ENCODE results near the gene OCRL. TPM values are rescaled to one million over a fixed set of nuclear protein-coding genes. Genes with fewer than 3 reads are reported as not detected.

The OCRL gene
- total RNA-seq, 2 donors from 2014 or later = 0.77 to 1.1 TPM

- H3K27me3 Mint-ChIP-seq = no peaks in the 10 kb centered on the region
- no peaks in the 10 kb centered on the region for H3K9me3 Mint-ChIP-seq
- H3K27ac Mint-ChIP-seq = no peak overlapping the region
- no peak for ATAC-seq (replicated peaks)
- H3K4me3 Mint-ChIP-seq = no peak overlapping the region
- H3K4me1 Mint-ChIP-seq = no peaks in the 10 kb centered on the region
- H3K36me3 Mint-ChIP-seq (ENCODE audit: low read depth) = no peaks in the 10 kb centered on the region
These were observed 45.6 kb downstream of the OCRL start for GRCh38 chrX:129585691-129586090.

- Mint-ChIP-seq H3K9me3 (no peaks in the 10 kb centered on the region), H3K4me3 (no peak overlapping the region), H3K4me1 (no peaks in the 10 kb centered on the region), H3K27me3 (no peaks in the 10 kb centered on the region), H3K36me3 (ENCODE audit: low read depth) (no peaks in the 10 kb centered on the region), H3K27ac (no peak overlapping the region)
- no peak for ATAC-seq (replicated peaks)
These were observed 46.4 kb downstream of the OCRL start for GRCh38 chrX:129586446-129586845.

- ATAC-seq (replicated peaks) = no peak
- Mint-ChIP-seq H3K9me3 (no peaks in the 10 kb centered on the region), H3K4me1 (no peaks in the 10 kb centered on the region), H3K27ac (no peak overlapping the region), H3K4me3 (no peak overlapping the region), H3K36me3 (ENCODE audit: low read depth) (no peaks in the 10 kb centered on the region), H3K27me3 (no peaks in the 10 kb centered on the region)
These were observed 50.5 kb downstream of the OCRL start for GRCh38 chrX:129590596-129590995.

- Mint-ChIP-seq H3K27ac (no peak overlapping the region), H3K4me1 (no peaks in the 10 kb centered on the region), H3K36me3 (ENCODE audit: low read depth) (no peaks in the 10 kb centered on the region), H3K9me3 (no peaks in the 10 kb centered on the region), H3K4me3 (no peak overlapping the region), H3K27me3 (no peaks in the 10 kb centered on the region)
- ATAC-seq (replicated peaks) = no peak
These were observed 53.1 kb downstream of the OCRL start for GRCh38 chrX:129593137-129593536.

GRCh38 chrX:129594781-129595180, 54.7 kb downstream of the OCRL start:
- Mint-ChIP-seq H3K27ac (no peak overlapping the region), H3K36me3 (ENCODE audit: low read depth) (no peaks in the 10 kb centered on the region), H3K4me3 (no peak overlapping the region), H3K27me3 (no peaks in the 10 kb centered on the region), H3K4me1 (no peaks in the 10 kb centered on the region), H3K9me3 (no peaks in the 10 kb centered on the region)
- ATAC-seq (replicated peaks) = no peak

GRCh38 chrX:129596077-129596476, 56.0 kb downstream of the OCRL start:
- H3K27ac Mint-ChIP-seq = no peak overlapping the region
- no peak for ATAC-seq (replicated peaks)
- no peaks in the 10 kb centered on the region for H3K27me3 Mint-ChIP-seq
- H3K4me1 Mint-ChIP-seq = no peaks in the 10 kb centered on the region
- no peaks in the 10 kb centered on the region for H3K36me3 Mint-ChIP-seq (ENCODE audit: low read depth)
- H3K9me3 Mint-ChIP-seq = no peaks in the 10 kb centered on the region
- H3K4me3 Mint-ChIP-seq = no peak overlapping the region

- no peaks in the 10 kb centered on the region for H3K4me1 Mint-ChIP-seq
- H3K27me3 Mint-ChIP-seq = no peaks in the 10 kb centered on the region
- ATAC-seq (replicated peaks) = no peak
- no peaks in the 10 kb centered on the region for H3K36me3 Mint-ChIP-seq (ENCODE audit: low read depth)
- H3K9me3 Mint-ChIP-seq = no peaks in the 10 kb centered on the region
- no peak overlapping the region for H3K27ac Mint-ChIP-seq
- H3K4me3 Mint-ChIP-seq = no peak overlapping the region
These were observed 57.8 kb downstream of the OCRL start for GRCh38 chrX:129597905-129598304.

- Mint-ChIP-seq H3K9me3 (no peaks in the 10 kb centered on the region), H3K4me3 (no peak overlapping the region), H3K27me3 (no peaks in the 10 kb centered on the region), H3K27ac (no peak overlapping the region), H3K4me1 (no peaks in the 10 kb centered on the region), H3K36me3 (ENCODE audit: low read depth) (no peaks in the 10 kb centered on the region)
- ATAC-seq (replicated peaks) = no peak
These were observed 59.4 kb downstream of the OCRL start for GRCh38 chrX:129599499-129599898.

GRCh38 chrX:129599996-129600395, 59.9 kb downstream of the OCRL start:
- H3K36me3 Mint-ChIP-seq (ENCODE audit: low read depth) = no peaks in the 10 kb centered on the region
- H3K27ac Mint-ChIP-seq = no peak overlapping the region
- H3K27me3 Mint-ChIP-seq = no peaks in the 10 kb centered on the region
- ATAC-seq (replicated peaks) = no peak
- H3K4me1 Mint-ChIP-seq = no peaks in the 10 kb centered on the region
- no peaks in the 10 kb centered on the region for H3K9me3 Mint-ChIP-seq
- H3K4me3 Mint-ChIP-seq = no peak overlapping the region

GRCh38 chrX:129600981-129601424, 60.9 kb downstream of the OCRL start:
- H3K36me3 Mint-ChIP-seq (ENCODE audit: low read depth) = no peaks in the 10 kb centered on the region
- H3K4me3 Mint-ChIP-seq = no peak overlapping the region
- no peaks in the 10 kb centered on the region for H3K9me3 Mint-ChIP-seq
- no peak for ATAC-seq (replicated peaks)
- no peaks in the 10 kb centered on the region for H3K27me3 Mint-ChIP-seq
- no peak overlapping the region for H3K27ac Mint-ChIP-seq
- H3K4me1 Mint-ChIP-seq = no peaks in the 10 kb centered on the region

GRCh38 chrX:129606918-129607317, 66.9 kb downstream of the OCRL start:
- Mint-ChIP-seq H3K27me3 (no peaks in the 10 kb centered on the region), H3K27ac (no peak overlapping the region), H3K36me3 (ENCODE audit: low read depth) (no peaks in the 10 kb centered on the region), H3K9me3 (no peaks in the 10 kb centered on the region), H3K4me3 (no peak overlapping the region), H3K4me1 (no peaks in the 10 kb centered on the region)
- ATAC-seq (replicated peaks) = no peak

- Mint-ChIP-seq H3K4me3 (no peak overlapping the region), H3K9me3 (no peaks in the 10 kb centered on the region), H3K27ac (no peak overlapping the region), H3K36me3 (ENCODE audit: low read depth) (no peaks in the 10 kb centered on the region), H3K4me1 (no peaks in the 10 kb centered on the region), H3K27me3 (no peaks in the 10 kb centered on the region)
- ATAC-seq (replicated peaks) = no peak
These were observed 68.4 kb downstream of the OCRL start for GRCh38 chrX:129608496-129608895.

- no peak overlapping the region for H3K4me3 Mint-ChIP-seq
- no peaks in the 10 kb centered on the region for H3K4me1 Mint-ChIP-seq
- no peaks in the 10 kb centered on the region for H3K9me3 Mint-ChIP-seq
- H3K27ac Mint-ChIP-seq = peak overlapping the region; percentile 30
- ATAC-seq (replicated peaks) = no peak
- no peaks in the 10 kb centered on the region for H3K27me3 Mint-ChIP-seq
- no peaks in the 10 kb centered on the region for H3K36me3 Mint-ChIP-seq (ENCODE audit: low read depth)
These were observed 69.3 kb downstream of the OCRL start for GRCh38 chrX:129609395-129609794.

- Mint-ChIP-seq H3K27me3 (no peaks in the 10 kb centered on the region), H3K4me3 (no peak overlapping the region), H3K27ac (no peak overlapping the region), H3K4me1 (no peaks in the 10 kb centered on the region), H3K9me3 (no peaks in the 10 kb centered on the region), H3K36me3 (ENCODE audit: low read depth) (no peaks in the 10 kb centered on the region)
- no peak for ATAC-seq (replicated peaks)
These were observed 72.3 kb downstream of the OCRL start for GRCh38 chrX:129612396-129612795.

- no peak overlapping the region for H3K4me3 Mint-ChIP-seq
- no peaks in the 10 kb centered on the region for H3K27me3 Mint-ChIP-seq
- H3K27ac Mint-ChIP-seq = peak overlapping the region; percentile 32
These were observed 73.5 kb downstream of the OCRL start for GRCh38 chrX:129613596-129613995.

More at GRCh38 chrX:129613596-129613995, 73.5 kb downstream of the OCRL start:
- no peaks in the 10 kb centered on the region for H3K4me1 Mint-ChIP-seq
- H3K36me3 Mint-ChIP-seq (ENCODE audit: low read depth) = no peaks in the 10 kb centered on the region
- peak; percentile 73 for ATAC-seq (replicated peaks)
- H3K9me3 Mint-ChIP-seq = no peaks in the 10 kb centered on the region

All from activated T-helper 17 cell treated with anti-CD3 and anti-CD28 coated beads, Interleukin-2, amount 50 U/mL, for 72 hours (primary cell).